BJ (cell line): ENCODE measurements around the gene SCAMP2. TPM values are rescaled to one million over a fixed set of nuclear protein-coding genes. Genes with fewer than 3 reads are reported as not detected.

Experiments used
- CTCF ChIA-PET: fragments of 350-600 bp; formaldehyde crosslinking; extraction: SDS; loops from one replicate; lab custom pipeline; 2021; ENCODE audit warnings: antibody characterized with exemption, inconsistent platforms; lab: Yijun Ruan, JAX
- POLR2A ChIA-PET: fragments of 300-600 bp; sonication (Branson Sonifier 250); formaldehyde crosslinking; extraction: SDS; loops from one replicate; lab custom pipeline; 2021; ENCODE audit warnings: antibody characterized with exemption; lab: Charles Lee
- DNase-seq: peaks from one replicate; pipeline ENCODE4 v3.0.0-alpha.2; 2011; ENCODE audit warnings: low read depth
- H3K27me3 ChIP-seq: 2 replicates; pipeline ENCODE4 v1.6.0; 2011; ENCODE audit warnings: low read length; ENCODE audit not compliant: control insufficient read depth, insufficient read depth
- H3K36me3 ChIP-seq: 2 replicates; pipeline ENCODE4 v1.5.1; 2011; ENCODE audit warnings: low read length; ENCODE audit not compliant: control insufficient read depth, insufficient read depth
- H3K4me3 ChIP-seq: 2 replicates; pipeline ENCODE4 v1.5.1; 2011; ENCODE audit warnings: low read depth, mild to moderate bottlenecking, control low read depth, low read length
- polyA plus RNA-seq: library from polyadenylated mRNA; depleted of rRNA; stranded (reverse); fragments of >200 nt; gene quantifications from 2 replicates; pipeline ENCODE4 v1.2.3, GENCODE V29; 2011
- TF ChIP-seq, protein P1 (sequence below): IDR thresholded peaks from 2 replicates; pipeline ENCODE4 v1.5.1; 2011; ENCODE audit warnings: low read depth, mild to moderate bottlenecking, control low read depth, inconsistent platforms, low read length, moderate library complexity; ENCODE audit not compliant: insufficient read depth

The SCAMP2 gene
- polyA plus RNA-seq, 1 experiment = 192 TPM

DNA sequence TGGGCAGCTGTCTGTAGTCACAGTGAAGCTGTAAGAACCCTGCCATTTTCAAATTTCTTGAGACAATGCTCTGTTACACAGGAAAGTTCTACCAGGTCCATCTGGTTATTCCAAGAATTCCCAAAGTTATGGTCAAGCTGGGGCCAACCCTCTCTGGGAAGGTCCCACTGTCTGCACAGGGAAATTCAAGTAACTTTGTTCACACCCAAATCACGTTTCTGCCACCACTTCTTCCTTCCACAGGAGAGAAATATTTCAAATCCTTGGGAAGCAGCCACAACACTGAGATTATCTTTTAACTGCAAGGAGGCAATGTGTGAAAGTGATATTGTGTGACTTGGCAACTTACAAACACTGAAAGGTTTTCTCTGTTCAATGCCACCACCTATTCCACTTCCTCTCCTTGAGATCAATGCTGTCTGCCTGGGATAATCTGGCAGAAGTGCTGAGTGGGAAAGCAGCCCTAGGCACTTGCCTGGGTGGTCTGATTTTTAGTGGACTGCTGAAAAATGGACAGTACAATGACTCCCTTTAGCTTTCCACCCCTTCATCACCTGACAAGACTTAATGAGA lies 5.6 kb downstream of the SCAMP2 start:
- Histone ChIP-seq H3K27me3 (no peaks in the 10 kb centered on the region), H3K4me3 (no peak overlapping the region), H3K36me3 (peaks cover 3% of the 10 kb centered on the region; the same call in 1 of the 2 replicates)
- ChIA-PET CTCF (interaction anchor here (1.0 to 3.5 kb wide), 3 partner anchors 9 to 32 kb away, joined by 3 to 10 read pairs (median 3); no protein-coding TSS in a partner anchor), POLR2A (no interaction called here)
- DNase-seq = no peak
- TF ChIP-seq, protein P1, sequence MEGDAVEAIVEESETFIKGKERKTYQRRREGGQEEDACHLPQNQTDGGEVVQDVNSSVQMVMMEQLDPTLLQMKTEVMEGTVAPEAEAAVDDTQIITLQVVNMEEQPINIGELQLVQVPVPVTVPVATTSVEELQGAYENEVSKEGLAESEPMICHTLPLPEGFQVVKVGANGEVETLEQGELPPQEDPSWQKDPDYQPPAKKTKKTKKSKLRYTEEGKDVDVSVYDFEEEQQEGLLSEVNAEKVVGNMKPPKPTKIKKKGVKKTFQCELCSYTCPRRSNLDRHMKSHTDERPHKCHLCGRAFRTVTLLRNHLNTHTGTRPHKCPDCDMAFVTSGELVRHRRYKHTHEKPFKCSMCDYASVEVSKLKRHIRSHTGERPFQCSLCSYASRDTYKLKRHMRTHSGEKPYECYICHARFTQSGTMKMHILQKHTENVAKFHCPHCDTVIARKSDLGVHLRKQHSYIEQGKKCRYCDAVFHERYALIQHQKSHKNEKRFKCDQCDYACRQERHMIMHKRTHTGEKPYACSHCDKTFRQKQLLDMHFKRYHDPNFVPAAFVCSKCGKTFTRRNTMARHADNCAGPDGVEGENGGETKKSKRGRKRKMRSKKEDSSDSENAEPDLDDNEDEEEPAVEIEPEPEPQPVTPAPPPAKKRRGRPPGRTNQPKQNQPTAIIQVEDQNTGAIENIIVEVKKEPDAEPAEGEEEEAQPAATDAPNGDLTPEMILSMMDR = no peak

DNA sequence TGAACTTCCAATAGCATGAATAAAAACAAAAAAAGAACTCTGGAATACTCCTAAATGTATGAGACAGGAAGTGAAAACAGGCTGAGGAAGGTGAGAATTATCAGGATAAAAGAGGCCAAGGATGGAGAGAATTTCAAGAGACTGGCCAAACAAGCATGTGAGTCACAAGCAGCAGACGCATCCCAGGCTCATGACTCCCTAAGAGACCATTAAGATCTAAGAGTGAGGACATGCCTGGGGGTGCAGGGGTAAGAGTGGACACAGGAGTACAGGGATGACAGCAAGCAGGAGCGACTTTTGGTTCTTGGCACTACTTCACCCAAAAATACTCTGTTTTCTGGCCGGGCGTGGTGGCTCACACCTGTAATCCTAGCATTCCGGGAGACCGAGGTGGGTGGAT lies 7.1 kb downstream of the SCAMP2 start:
- Histone ChIP-seq H3K36me3 (peaks cover 3% of the 10 kb centered on the region; the same call in 1 of the 2 replicates), H3K4me3 (no peak overlapping the region), H3K27me3 (no peaks in the 10 kb centered on the region)
- DNase-seq = no peak
- CTCF ChIA-PET = no interaction called here
- TF ChIP-seq, protein P1 = no peak
- POLR2A ChIA-PET = no interaction called here

DNA sequence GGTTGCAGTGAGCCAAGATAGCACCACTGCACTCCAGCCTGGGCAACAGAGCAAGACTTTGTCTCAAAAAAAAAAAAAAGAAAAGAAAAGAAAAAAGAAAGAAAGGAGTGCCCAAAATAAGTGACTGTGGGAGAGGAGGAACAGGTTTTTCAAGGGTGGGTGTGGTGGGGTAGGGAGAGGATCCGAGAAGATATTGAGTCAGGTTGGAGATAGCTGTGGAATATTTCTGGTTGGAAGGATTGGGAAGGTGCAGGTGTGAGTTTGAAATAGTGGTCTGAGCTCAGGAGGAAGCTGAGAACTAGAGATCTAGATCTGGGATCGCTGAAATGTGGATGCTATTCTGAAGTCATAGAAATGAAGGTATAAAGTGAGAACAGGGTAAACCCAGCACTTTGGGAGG lies 7.8 kb downstream of the SCAMP2 start:
- Histone ChIP-seq H3K4me3 (no peak overlapping the region), H3K27me3 (no peaks in the 10 kb centered on the region), H3K36me3 (peaks cover 3% of the 10 kb centered on the region; the same call in 1 of the 2 replicates)
- CTCF ChIA-PET = no interaction called here
- TF ChIP-seq, protein P1 = no peak
- no peak for DNase-seq
- POLR2A ChIA-PET = no interaction called here

DNA sequence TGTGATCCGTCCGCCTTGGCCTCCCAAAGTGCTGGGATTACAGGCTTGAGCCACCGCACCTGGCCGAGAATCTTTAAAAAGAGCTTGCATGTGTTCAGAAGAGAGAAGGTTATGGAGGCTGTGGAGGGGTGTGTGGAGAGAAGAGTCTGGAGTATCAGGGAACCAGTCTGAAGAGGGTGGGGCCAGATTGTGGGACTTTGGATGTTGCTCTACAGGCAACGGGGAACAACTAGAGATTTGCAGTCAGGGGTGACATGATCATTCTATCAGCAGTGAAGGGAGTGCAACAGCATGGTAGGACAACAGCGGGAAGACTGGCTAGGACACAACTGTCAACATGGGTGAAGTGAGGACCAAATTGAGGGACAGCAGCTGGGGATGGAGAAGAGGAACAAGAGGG lies 8.9 kb downstream of the SCAMP2 start:
- H3K27me3 ChIP-seq = no peaks in the 10 kb centered on the region
- ChIA-PET CTCF (no interaction called here), POLR2A (no interaction called here)
- peaks cover 3% of the 10 kb centered on the region; the same call in 1 of the 2 replicates for H3K36me3 ChIP-seq
- no peak for DNase-seq
- no peak overlapping the region for H3K4me3 ChIP-seq
- TF ChIP-seq, protein P1 = no peak

DNA sequence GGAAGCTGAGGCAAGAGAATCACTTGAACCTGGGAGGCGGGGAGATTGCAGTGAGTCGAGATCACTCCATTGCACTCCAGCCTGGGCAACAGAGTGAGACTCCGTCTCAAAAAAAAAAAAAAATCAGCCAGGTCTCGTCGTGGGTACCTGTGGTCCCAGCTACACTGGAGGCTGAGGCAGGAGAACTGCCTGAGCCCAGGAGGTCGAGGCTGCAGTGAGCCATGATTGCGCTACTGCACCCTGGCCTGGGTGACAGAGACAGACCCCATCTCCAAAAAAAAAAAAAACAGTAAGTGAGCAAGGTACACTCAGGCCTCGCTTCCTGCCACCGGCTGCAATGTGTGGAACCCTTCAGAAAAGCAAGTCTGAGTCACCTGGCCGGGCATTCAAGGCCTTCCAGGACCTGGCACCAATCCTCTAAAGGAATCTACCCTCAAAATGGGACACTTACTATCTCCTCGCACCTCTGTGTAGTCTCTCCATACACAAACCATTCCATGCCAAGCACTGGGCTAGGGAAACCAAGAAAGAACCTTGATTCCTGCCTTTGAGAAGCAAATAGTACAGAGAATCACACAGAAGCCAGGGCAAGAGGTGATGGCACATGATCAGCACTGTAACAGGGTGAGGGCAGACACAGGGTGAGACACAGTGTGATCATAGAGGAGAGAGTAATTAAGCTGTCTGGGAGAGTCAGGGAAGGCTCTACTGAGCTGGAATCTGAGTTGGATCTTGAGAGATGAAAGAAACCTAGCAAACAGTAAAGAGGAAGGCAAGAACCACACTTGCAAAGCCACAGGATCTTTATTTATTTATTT lies 9.7 kb downstream of the SCAMP2 start:
- DNase-seq = no peak
- Histone ChIP-seq H3K36me3 (peaks cover 3% of the 10 kb centered on the region), H3K27me3 (no peaks in the 10 kb centered on the region), H3K4me3 (no peak overlapping the region)
- TF ChIP-seq, protein P1 = no peak
- ChIA-PET CTCF (interaction anchor here (0.6 kb wide), 1 partner anchor 20 kb away, joined by 3 read pairs; no protein-coding TSS in a partner anchor), POLR2A (no interaction called here)
